ENCODE results near the gene ZBTB5.
"Not testable (repeated sequence)": the region's sequence is repeated elsewhere in the genome, so short reads cannot be mapped to it uniquely, and the experiment has no call there.

The ZBTB5 gene

DNA sequence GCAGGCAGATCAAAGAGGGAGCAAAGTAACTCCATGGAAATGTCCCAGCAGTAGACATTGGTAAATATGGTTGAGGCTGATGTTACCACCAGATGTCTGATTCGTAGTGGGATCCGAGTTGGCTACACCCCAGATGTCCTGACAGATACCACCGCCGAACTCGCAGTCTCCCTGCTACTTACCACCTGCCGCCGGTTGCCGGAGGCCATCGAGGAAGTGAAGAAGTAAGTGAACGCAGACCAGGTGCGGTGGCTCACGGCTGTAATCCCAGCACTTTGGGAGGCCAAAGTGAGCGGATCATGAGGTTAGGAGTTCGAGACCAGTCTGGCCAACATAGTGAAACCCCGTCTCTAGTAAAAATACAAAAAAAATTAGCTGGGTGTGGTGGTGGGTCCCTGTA, 38.8 kb downstream of the ZBTB5 start:
- DNase-seq (ENCODE audit: insufficient read length, low spot score); FAIRE-seq: not testable (repeated sequence)

DNA sequence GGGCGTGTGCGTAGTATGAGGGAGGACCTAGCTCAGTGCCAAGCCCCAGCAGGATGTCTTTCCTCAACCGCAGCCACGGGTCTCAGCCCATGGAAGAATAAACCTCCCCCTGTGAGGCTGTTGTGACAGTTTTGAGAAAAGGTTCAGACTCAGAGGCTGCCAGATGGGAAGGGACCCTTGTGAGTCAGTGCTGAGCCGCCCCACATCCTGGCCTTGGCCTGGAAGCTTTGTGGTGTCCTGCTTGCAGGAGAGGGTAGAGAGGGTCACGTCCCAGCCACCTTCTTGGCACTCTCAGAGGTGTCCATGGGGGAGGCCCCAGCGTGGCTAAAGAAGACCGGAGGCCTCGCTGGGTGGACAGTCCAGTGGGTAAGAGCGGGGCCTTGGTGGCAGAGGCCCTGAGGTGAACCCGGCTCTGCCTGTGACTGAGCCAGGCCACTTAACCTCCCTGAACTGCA, 39.9 kb downstream of the ZBTB5 start:
- DNase-seq (ENCODE audit: insufficient read length, low spot score) (no peak), FAIRE-seq (no peak)

DNA sequence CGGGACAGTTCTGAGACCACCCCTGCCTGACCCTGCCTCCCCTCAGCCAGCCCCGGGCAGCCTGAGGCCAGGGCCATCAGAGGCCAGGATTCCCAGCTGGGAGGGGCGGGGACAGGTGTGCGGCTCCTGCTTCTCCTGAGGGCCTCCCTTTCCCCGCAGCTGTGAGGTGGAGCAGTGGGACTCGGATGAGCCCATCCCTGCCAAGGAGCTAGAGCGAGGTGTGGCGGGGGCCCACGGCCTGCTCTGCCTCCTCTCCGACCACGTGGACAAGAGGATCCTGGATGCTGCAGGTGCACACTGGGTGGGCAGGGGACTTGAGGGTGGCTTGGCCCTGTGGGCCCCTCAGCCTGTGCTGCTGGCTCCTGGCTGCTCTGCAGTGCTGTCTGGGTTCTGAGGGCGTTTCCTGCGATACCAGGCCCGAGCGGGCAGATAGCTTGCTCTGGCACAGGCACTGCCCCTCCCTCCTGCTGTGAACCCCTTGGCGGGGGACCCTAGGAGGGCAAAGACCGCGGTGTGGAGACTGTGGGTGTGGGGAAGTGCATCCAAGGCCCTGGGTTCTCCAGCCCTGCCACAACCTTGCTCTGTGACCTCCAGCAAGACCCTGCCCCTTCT, 40.5 kb downstream of the ZBTB5 start:
- DNase-seq (ENCODE audit: insufficient read length, low spot score) (no peak), FAIRE-seq (no peak)

DNA sequence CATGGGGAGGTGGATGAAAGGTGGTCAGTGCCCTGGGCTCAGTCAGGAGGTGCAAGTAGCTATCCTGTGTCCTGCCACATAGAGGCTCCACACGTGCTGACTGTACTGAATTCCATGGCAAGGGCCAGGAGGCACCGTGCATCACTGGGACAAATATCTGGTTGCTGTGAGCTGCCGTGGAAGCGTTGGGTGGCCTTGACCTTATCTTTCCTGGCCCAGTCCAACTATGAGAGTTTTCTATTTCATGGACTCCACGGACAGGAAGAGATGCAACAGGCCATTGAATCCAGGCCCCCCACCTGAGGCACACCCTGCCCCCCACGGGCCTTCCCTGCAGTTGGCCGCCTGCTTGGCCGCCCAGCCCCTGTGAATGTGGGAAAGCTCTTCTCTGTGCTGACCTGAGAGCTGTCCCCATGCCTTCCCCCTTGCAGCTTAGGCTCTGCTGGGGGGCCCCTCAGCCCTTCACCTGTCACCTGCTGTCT, 41.0 kb downstream of the ZBTB5 start:
- DNase-seq (ENCODE audit: insufficient read length, low spot score) (no peak), FAIRE-seq (peak; percentile 56)

DNA sequence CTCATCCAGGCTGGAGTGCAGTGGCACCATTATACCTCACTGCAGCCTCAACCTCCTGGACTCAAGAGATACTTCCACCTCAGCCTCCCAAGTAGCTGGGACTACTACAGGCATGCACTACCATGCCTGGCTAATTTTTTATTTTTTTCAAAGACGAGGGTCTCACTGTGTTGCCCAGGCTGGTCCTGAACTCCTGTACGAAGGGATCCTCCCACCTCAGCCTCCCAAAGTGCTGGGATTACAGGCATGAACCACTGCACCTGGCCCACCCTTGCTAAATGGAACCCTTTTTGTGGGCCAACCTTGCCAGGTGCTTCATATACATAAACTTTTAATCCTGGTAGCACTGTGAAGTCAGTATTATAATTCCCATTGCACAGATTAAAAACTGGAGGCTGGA, 41.7 kb downstream of the ZBTB5 start:
- no peak for DNase-seq (ENCODE audit: insufficient read length, low spot score)
- no peak for FAIRE-seq

DNA sequence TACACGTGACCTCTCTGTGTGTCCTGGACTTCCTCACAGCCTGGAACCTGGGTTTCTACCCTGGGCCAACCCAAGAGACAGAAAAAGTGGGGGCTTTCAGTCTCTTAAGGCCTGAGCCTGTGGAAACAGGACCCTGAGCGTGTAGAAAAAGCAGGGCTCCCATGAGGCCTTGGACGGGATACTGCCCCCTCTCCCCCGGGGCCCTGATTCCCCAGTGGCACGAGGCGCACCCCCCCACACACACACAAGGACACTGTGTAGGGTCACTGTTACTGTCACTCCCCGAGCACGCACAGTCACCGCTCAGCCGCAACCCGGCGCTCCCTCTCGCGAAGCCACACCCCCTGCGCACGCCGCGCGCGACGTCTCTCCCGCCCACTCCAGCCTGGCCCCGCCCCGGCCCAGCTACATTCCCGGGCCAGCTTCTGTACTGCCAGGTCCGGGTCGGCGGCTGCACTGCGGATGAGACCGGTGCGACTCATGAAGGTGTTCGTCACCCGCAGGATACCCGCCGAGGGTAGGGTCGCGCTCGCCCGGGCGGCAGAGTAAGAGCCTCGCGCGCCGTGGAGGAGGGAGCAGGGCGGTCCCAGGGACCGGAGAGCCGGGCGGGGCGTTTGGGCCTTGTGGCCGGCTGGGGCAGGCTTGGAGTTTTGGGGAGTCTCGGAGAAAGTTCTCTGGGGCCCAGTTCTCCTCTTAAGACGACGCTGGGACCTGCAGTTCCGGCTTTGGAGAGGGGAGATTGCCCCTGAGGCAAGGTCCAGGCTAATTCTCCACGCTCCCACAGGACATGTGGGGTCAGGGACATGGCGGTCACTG, 42.8 kb downstream of the ZBTB5 start, which contains the start of gene GRHPR:
GRHPR (plus strand) TSS at position 408 of the 816 bp plus-strand sequence; CDS start at position 463, 55 bp downstream.
- peak; percentile 90 for DNase-seq (ENCODE audit: insufficient read length, low spot score)
- peak; percentile 87 for FAIRE-seq

DNA sequence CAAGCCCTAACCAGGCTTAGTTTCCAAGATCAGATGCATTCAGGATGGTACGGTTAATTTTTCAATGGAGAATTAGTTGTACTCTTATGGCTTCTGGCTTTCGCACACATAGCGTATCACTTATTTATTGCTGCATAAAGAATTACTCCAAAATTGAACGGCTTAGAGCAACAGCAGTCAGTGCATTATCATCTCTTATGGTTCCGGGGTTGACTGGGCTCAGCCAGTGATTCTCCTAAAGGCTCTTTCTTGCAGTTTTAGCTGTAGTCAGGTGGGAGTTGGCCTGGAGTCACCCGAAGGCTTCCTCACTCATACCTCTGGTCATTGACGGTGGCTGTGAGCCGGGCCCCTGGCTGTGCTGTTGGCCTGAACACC, 43.3 kb downstream of the ZBTB5 start:
- DNase-seq (ENCODE audit: insufficient read length, low spot score) = no peak
- no peak for FAIRE-seq

DNA sequence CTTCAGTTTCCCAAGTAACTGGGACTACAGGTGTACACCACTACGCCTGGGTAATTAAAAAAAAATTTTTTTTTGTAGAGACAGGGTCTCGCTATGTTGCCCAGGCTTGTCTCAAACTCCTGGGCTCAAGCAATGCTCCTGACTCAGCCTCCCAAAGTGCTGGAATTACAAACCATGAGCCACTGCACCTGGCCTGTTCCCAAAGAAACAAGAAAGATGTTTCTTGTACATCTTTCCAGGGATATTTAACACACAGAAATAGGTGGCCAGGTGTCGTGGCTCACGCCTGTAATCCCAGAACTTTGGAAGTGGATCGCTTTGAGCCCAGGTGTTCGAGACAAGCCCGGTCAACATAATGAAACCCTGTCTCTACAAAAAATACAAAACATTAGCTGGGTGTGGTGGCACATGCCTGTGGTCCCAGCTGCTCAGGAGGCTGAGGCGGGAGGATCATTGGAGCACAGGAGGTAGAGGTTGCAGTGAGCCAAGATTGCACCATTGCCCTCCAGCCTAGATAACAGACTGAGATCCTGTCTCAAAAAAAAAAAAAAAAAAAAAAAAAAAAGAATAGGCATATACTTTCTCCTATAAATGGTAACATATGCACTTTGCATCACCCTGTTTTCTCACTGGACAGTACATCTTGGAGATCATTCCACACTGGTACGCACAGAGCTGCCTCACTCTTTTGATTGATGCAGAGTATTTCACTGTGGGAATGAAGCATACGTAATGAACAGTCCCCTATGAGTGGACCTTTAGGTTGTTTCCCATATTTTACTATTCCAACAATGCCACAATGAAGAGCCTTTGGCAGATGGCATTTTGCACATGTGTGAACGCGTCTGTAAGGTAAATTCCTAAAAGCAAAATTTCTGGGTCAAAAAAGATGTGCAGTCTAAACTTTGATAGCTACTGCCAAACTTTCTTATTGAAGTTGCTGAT, 44.7 kb downstream of the ZBTB5 start:
- DNase-seq (ENCODE audit: insufficient read length, low spot score) (no peak), FAIRE-seq (no peak)

DNA sequence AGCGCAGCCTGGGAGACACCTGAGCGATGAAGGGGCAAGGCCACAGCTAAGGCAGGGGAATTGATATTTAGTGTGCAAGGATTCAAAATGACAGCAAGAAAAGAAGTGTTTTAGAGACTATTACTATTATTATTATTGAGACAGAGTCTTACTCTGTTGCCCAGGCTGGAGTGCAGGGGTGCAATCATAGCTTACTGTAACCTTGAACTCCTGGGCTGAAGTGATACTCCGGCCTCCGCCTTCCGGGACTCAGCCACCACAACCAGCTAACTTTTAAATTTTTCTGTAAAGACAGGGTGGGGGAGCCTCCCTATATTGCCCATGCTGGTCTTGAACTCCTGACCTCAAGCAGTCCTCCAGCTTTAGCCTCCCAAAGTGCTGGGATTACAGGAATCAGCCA, 46.0 kb downstream of the ZBTB5 start:
- no peak for DNase-seq (ENCODE audit: insufficient read length, low spot score)
- no peak for FAIRE-seq

DNA sequence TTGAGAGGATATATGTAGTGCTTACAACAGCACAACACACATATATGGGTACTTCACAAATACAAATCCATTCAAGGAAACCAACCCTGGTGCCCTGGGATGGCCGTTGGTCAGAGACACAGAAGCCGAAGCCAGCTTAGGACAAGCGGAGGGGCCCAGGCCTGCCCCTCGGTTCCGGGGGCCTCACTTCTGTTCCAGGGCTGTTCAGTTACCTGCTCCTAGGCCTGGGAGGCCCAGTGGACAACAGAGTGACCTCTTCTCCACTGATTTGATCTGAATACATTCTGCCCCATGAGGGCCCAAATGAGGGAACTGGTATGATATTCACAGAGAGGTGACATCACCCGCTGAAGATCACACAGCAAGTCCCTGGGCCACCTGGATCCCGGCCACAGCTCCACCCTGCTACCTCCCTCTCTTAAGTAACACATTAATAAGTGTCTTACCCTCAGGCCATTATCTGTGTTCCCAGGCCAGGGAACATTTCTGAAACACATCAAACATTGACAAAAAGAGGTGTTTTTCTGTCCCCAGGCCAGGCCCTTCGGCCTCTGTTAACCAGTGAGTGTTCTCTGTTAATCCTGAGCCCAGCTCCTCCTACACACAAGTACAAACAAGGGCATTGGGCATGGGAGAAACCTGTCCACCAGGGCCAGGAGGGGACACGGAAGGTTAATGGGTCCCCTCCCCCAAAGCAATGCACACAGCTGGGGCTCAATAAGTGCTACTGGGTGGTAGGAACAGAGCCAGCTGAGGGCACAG, 47.2 kb downstream of the ZBTB5 start:
- DNase-seq (ENCODE audit: insufficient read length, low spot score) (no peak), FAIRE-seq (no peak)

DNA sequence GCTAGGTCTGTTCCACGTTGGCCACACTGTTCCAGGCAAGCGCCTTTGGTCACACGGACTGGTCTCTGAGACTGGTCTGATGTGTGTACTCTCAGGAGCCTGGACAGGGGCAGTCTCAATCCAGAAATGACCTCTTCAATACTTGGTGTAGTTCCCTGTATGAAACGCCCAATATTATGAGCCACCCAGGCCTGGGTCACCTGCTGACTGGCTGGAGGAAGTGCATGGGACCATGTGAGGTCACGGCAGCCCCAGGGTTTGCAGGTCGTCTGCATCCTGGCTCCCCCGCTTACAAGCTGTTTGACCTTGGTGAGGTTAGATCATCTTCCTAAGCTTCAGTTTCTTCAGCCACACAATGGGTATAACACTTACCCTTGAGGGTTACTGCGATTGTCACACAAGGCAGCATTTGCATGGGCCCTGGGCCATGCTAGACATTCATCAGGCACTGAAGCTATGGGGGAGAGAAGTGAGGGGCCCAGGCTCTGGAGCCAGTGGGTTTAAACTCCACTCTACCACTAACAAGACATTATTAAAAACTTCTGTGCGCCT, 47.9 kb downstream of the ZBTB5 start:
- FAIRE-seq (no peak), DNase-seq (ENCODE audit: insufficient read length, low spot score) (no peak)

DNA sequence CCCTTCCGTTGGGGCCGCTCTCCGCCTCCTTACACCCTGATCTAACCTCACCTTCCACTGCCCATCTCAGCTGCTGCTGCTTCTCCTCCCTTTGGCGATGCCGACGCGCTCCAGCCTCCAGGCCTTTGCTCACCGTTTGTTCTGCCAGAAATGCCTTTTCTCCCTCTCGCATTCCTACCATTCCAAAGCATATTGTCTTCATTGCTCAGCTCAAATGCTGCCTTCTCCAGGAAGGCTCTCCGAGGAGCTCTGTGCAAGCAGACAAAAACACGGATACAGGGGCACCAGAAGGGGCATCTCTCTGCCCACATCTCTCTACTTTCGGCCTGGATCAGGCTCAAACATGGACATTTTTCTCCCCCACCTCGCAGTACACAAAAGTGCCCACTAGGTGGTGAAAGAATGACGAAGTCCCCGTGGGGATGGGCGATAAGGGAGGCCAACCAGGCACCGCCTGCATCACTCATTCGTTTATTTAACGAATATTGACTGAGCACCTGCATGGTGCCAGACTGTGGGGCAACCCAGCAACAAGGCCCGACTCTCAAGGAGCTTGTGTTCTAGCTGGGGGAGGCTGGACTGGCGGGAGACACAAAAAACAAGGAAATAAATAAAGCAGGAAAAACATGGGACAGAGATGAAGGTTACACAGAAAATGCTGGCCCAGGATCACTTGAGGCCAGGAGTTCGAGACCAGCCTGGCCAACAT, 50.1 kb downstream of the ZBTB5 start:
- FAIRE-seq (peak; percentile 94), DNase-seq (ENCODE audit: insufficient read length, low spot score) (no peak)

DNA sequence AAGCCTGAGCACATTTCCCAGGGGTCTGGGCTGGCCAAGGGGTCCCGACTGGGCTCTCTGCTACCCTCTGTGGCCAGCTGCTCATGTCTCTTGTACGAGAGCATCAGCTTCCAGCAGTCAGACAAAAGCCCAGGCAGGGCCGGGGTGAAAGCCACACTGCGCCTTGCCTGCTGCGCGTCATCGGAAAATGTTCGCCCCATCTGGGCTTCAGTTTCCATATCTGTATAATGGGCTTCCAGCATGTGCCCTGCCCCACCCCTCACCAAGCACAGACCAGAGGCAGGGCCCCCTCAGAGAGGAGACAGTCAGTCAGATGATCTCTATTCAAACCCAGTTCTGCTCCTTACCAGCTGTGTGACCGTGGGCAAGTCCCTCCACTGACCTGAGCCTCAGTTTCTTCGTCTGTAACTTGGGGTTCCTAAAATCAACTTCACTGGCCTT, 50.7 kb downstream of the ZBTB5 start:
- DNase-seq (ENCODE audit: insufficient read length, low spot score) (no peak), FAIRE-seq (no peak)

DNA sequence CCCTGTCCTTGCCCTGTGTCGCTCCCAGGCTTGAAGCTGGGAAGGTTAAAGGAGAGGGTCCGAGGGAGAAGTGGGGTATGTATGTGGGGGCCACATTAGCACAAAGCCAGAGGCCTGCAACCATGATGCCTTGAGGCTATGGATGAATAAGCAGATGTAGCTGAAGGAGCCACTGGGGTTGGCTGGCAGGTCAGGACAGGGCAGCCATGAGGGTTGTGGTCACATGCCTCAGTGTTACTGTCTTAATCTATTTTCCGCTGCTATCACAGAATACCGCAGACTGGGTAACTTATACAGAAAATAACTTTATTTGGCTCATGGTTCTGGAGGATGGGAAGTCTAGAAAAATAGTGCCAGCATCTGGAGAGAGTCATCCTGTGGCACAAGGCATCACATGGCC, 51.9 kb downstream of the ZBTB5 start:
- no peak for DNase-seq (ENCODE audit: insufficient read length, low spot score)
- FAIRE-seq = no peak

DNA sequence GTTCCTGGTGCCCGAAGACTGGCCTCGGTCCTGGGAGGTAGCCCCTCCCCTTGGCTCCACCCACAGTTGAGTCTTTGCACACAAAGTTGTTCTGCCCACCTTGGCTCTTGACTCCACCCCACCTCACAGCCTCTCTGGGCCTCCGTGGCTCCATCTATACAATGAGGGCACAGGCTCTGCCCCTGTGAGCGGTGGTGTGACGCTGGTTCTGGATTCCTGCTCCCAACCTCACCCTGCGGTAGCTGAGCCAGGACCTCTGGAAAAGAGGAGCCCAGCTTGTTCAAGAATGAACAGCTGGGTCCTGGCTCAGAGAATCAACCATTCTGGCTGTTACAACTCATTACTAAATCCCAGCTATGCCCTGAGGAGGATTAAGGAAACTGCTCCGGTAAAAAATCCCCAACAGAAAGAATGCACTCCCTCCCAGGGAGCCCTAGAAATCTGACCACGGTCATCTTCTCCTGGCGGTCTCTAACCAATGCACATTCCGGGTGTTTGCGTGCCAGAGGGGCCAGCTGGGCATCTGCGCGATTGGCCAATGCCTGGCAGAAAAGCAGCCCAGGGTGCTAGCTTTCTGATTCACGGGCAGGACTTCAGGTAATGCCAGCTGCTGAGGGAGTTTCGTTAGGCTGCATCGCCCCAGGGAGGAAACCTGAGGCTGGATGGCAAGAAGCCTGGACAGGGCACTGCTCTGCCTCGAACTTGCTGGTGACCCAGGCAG, 52.7 kb downstream of the ZBTB5 start:
- FAIRE-seq (no peak), DNase-seq (ENCODE audit: insufficient read length, low spot score) (no peak)

DNA sequence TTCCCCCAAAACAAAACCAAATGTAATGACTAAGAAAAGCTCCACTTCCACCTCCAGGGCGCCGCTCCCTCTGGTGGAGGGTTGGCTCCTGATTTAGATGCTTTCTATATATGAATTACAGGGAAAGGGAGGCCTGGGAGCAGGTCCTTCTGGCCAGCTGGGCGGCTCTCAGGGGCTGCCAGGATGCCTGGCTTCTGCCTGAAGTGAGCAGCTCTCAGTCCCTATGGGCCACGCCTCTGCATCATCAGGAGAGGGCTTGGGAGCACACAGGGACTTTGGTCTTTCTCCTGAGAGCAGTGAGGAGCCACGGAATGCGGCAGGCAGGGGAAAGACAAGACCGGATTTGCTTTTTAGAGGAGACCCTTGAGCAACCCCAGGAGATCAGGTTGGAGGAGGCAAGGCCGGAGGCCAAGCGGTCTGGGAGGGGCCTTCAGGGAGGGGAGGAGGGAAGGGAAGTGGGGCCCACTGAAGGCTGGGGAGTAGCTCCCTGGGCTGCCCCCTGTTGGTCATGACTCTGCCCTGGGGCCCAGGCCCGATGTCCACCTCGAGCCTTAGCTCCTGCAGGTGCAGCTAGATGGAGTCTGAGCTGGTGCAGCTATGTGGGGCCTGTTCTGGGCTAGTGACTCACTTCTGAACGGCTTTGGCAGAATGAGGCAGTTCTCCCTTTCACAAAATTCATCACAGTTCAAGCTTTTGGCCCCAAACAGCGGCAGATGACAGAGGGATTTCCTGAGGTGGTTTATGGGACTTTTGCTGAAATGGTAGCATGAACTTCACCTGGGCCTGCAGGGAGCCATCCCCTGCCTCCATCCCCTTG, 54.1 kb downstream of the ZBTB5 start:
- FAIRE-seq (no peak), DNase-seq (ENCODE audit: insufficient read length, low spot score) (no peak)

DNA sequence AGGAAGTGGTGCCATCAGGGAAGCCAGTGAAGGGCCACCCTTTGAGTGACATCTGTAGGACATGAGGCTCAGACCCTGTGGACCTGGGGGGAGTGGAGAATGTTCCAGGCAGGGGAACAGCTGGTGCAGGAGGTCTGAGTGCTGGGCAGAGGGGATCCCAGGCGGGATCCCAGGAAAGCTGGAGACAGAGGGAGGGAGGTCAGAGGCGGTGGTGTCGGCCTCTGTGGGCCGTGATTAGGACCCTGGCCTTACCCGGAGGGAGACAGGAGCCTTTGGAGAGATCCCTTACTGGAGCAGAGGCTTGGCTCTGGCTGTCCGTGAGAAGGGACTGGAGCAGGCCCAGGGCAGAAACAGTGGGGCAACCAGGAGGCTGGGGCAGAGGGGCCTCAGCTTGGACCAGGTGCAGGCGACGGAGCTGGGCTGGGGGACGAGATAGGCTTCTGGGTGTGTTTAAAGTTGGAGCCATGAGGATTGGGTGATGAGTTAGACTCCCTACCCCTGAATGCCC, 54.8 kb downstream of the ZBTB5 start:
- no peak for FAIRE-seq
- no peak for DNase-seq (ENCODE audit: insufficient read length, low spot score)

All from GM19239 (cell line).